NCI-H345 (cell line): ENCODE data around the gene KDM4C.
"Not testable (repeated sequence)": the region's sequence is repeated elsewhere in the genome, so short reads cannot be mapped to it uniquely, and the experiment has no call there.

ENCODE experiments used
- DNase-seq: peaks from one replicate; lab custom pipeline; 2025; lab: John Stamatoyannopoulos, UW

The KDM4C gene

DNA sequence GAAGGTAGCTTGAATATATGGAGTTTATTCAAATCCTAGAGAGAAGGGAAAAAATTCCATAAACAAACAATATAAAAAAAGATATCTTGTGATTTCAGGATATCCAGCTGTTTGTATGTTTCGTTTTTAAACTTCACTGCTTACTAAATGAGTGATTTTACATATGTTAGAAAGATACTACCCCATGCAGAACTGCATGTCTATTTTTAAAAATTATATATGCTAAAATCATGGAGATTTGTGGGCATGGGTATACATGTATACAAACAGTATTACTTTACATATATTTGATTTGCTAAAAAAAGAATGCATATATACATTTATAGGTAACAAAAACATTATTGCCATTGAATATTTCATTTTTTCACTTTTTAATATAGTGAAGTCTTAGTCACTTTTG, 178.3 kb downstream of the KDM4C start:
- no peak for DNase-seq

DNA sequence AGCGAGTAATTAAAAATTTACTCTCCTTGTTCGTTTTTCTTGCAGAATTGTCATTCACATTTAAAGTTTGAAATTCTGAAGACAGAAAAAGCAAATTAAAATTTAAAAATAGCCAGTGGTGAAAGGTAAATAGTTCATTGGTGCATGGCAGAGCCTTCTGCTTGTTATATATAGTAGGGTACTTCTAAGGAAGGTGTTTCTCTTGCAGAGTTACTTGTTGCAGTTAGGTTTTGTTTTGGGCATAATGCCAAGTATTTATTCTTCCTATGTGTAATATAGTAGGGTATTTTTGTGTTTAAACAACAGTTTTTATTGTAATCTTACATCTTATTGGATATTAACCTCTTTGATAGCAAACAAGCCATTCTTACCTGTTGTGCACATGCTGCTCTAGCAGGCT, 179.4 kb downstream of the KDM4C start:
- no peak for DNase-seq

DNA sequence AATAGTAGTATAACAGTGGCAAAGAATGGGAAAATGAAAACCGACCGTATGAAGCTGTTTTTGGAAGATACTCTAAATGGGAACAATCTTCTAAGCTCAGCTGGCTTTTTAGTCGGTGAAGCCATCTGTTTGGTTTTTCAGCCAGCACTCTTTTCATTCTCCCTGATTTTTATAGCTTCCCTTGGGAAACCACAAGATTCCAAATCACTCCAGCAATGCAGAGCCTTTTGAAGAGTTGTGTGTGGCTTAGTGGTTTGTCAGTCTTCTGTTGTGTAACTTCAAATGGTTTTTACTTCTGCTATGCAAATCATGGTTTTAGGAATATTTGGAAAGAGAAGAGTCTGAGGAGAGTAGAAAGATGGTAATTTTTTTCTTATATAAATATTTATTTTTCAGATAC, 180.7 kb downstream of the KDM4C start:
- no peak for DNase-seq

DNA sequence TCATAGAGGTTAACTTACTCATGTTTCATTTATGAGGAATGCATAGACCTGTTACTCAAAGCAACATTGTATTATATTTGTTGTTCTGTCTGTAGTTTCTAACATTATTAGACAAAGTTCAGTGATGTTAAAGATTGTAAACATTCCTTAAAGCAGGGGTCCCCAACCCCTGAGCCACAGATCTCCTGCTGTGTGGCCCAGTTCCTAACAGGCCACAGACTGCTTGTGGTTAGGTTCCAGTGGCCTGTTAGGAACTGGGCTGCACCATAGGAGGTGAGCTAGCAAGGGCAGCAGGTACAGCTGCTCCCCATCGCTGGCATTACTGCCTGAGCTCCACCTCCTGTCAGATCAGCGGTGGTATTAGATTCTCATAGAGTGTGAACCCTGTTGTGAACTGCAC, 181.1 kb downstream of the KDM4C start:
- DNase-seq: no peak

DNA sequence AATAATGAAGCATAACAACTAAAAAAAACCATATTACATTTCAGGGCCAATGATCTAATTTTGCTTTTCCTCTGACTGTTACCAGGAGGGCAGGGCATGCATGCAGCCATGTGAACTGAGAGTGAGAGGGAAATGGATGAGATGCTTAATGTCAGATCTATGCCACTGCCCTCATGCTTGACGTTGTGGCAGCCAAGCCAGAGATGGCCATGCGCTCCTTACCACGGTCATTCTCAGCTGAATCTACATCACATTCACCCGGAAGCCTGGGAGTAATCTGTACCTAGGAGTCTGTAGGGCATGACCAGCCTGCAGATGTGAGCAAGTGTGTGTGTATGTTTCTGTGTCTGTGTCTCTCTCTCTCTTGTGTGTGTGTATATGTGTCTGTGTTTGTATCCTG, 183.7 kb downstream of the KDM4C start:
- no peak for DNase-seq

DNA sequence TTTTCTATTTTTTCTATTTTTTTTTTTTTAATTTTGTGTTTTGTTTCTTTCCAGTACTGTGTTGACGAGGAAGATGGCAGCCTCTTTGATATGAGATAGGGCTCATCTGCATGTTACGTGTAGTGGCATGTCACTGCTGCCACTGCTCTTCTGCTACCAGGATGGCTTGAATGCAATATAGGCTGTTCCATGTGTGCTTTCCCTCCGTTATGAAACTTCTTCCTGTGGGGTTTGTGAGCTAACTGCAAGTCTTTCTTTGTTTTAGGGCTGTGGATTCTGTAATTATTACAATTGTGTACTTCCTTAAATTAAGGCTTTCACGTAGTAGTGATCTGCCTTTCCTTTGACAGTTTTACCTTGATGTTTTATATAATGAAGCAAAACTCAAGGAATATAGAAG, 184.6 kb downstream of the KDM4C start:
- DNase-seq: no peak

- DNase-seq: no peak
Observed at GRCh38 chr9:6943293-6943692, 185.5 kb downstream of the KDM4C start.

GRCh38 chr9:6944093-6944551, 186.3 kb downstream of the KDM4C start:
- peak; percentile 38 for DNase-seq

DNA sequence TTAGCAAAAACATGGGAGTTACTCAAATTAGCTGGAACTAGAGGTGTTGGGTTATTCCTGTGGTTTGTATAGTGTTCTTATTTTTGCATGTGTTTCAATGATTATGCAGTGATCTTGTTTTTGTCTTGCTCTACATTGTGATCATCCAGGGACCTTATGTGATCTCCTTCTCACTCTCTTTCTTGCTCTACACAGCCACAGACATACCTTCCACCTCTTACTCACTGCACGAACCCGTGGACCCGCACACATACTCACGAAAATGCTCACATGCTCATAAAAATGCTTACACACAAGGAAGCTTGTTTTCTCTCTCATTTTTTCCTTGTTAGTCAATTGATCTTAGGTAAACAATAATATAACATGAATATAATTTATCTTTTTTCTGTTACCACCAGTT, 187.1 kb downstream of the KDM4C start:
- no peak for DNase-seq

DNA sequence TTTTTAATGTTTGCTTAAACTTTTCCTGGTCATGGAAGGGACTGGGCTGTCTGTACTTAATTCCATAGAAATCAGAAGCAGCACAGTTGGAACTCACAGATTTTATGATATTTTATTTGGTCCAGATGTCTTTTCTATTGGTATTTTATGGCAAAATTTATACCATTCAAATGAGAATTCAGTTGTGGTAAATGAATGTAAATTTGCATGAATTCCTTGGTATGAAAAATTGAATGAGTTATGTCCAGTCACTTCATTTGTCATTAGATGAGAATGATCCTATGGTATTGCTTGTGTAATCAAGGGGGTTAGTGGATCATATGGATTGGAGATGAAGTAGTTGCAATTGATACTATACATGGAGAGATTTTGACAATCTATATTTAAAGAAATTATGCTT, 188.0 kb downstream of the KDM4C start:
- no peak for DNase-seq

- DNase-seq: no peak
Observed at GRCh38 chr9:6946583-6947166, 188.9 kb downstream of the KDM4C start.

DNA sequence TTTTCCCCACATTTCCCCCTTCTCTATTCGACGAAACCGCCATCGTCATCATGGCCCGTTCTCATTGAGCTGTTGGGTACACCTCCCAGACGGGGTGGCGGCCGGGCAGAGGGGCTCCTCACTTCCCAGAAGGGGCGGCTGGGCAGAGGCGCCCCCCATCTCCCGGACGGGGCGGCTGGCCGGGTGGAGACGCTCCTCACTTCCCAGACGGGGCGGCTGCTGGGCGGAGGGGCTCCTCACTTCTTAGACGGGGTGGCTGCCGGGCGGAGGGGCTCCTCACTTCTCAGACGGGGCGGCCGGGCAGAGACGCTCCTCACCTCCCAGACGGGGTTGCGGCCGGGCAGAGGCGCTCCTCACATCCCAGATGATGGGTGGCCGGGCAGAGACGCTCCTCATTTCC, 191.1 kb downstream of the KDM4C start:
- DNase-seq: not testable (repeated sequence)

- DNase-seq: peak; percentile 73
Observed at GRCh38 chr9:6955251-6955921, 197.6 kb downstream of the KDM4C start.

DNA sequence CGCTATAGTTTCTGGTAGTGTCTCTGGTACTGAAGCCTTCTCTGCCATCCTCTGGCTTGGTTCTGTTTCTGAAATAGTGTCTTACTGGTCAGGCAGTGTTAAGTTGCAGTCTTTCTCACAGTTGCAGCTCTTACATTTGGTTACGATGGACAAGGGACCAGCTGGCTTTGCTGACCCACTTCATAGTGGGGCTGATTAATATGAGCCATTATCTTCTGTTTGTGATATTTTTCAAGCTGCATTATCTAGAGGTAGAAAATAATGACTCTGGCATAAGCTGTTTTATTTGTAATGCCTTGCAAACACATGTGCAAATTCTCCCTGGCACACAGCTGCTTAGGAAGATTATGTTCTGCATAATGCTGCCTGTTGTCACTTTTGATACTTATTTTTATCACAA, 199.1 kb downstream of the KDM4C start:
- no peak for DNase-seq

- no peak for DNase-seq
Observed at GRCh38 chr9:6959270-6960000, 201.7 kb downstream of the KDM4C start.

- no peak for DNase-seq
Observed at GRCh38 chr9:6960777-6961176, 203.0 kb downstream of the KDM4C start.

- DNase-seq: no peak
Observed at GRCh38 chr9:6961845-6962522, 204.2 kb downstream of the KDM4C start.

DNA sequence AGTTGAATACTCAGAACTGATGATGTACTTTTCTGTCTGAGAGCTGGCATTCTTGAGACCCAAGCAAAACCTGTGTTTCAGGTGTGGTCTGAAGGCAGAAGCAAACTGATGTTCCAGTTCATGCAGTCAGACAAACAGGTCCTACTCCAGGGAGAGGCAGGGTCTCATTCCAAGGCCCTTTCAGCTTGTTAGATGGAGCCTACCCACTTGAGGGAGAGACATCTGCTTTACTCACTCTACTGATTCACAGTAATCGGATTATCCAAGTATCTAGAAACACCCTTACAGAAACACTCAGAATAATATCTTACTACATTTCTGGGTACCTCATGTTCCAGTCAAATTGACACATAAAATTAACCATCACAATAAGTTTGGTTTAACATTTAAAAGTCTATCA, 207.8 kb downstream of the KDM4C start:
- DNase-seq: no peak

DNA sequence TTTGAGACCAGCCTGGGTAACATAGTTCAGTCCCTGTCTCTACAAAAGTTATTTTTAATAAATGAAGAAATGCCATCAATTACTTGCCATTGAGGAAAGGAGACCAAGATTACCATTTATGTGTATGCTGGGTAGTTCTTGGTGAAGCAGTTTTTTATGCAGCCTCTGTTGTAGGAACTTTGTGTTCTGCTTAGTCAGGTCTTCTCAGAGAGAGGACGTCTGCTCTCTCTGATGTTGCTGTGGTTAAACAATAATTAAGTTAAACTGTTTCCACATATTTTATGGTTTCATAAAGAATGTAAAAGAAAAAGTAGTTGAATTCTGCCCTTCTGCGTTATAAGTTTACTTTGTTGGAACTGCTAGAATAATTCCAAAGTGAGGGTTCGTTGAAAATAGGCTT, 210.5 kb downstream of the KDM4C start:
- DNase-seq: no peak

GRCh38 chr9:6969805-6970204, 212.0 kb downstream of the KDM4C start:
- no peak for DNase-seq

- no peak for DNase-seq
Observed at GRCh38 chr9:6973089-6973488, 215.3 kb downstream of the KDM4C start.

DNA sequence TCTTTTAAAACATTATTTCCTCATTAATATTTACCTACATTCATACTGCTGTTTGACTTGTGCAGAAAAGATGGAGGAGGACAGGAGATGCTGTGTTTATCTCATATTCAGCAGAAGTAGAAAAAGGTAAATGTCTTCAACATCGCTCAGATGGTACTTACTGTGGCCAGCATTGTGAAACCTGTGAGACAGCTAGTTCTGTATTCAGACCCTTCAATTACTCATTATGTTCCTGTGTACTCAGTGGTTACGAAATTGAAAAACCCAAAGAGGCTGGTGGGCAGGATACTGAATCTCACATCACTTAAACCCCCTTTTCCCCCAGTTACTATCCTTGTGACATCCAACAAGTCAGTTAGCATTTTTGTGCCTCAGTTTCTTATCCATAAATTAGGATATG, 216.0 kb downstream of the KDM4C start:
- no peak for DNase-seq

GRCh38 chr9:6975198-6975597, 217.4 kb downstream of the KDM4C start:
- no peak for DNase-seq
